CD14-positive monocyte (primary cell): ENCODE results near the gene LCOR. TPM values are rescaled to one million over a fixed set of nuclear protein-coding genes. Genes with fewer than 3 reads are reported as not detected.

Source experiments
- DNase-seq, 3 donors: peaks; one replicate each; pipeline ENCODE4 v3.0.0-alpha.2; 2011 to 2022
- H2AFZ ChIP-seq: 2 replicates; pipeline ENCODE4 v1.6.0; 2012; ENCODE audit warnings: mild to moderate bottlenecking, low read depth, low read length, inconsistent platforms; ENCODE audit not compliant: insufficient read depth, poor library complexity, severe bottlenecking
- H3K27ac ChIP-seq, 2 donors: 1 replicate in 1 of 2; 2 replicates in 1 of 2; pipeline ENCODE4 v1.5.1; 2012 to 2013; ENCODE audit warnings: low read length in 2 of 2, control low read depth in 1 of 2, inconsistent platforms in 1 of 2, low read depth in 1 of 2, mild to moderate bottlenecking in 1 of 2
- H3K27me3 ChIP-seq, 2 donors: one replicate each; pipeline versions ENCODE4 v1.6.0 to v1.6.1; 2011 to 2013; ENCODE audit warnings: low read length in 2 of 2; ENCODE audit not compliant: control insufficient read depth in 2 of 2, insufficient read depth in 2 of 2
- H3K36me3 ChIP-seq, 2 donors: replicated peaks in 1 of 2; 1 replicate in 1 of 2; 2 replicates in 1 of 2; pipeline versions ENCODE4 v1.5.1 to v1.6.1; 2012 to 2013; ENCODE audit warnings: low read length in 2 of 2, control low read depth in 1 of 2, inconsistent platforms in 1 of 2, mild to moderate bottlenecking in 1 of 2; ENCODE audit not compliant: insufficient read depth in 2 of 2, control insufficient read depth in 1 of 2
- H3K4me1 ChIP-seq, 2 donors: 1 replicate in 1 of 2; 2 replicates in 1 of 2; pipeline versions ENCODE4 v1.5.1 to v1.6.1; 2012 to 2013; ENCODE audit warnings: low read length in 2 of 2, control low read depth in 1 of 2, inconsistent platforms in 1 of 2, mild to moderate bottlenecking in 1 of 2, moderate library complexity in 1 of 2; ENCODE audit not compliant: insufficient read depth in 2 of 2, control insufficient read depth in 1 of 2
- H3K4me2 ChIP-seq: replicated peaks from 2 replicates; pipeline ENCODE3; 2012; ENCODE audit warnings: low read length, moderate library complexity, mild to moderate bottlenecking; ENCODE audit not compliant: poor library complexity, severe bottlenecking; ENCODE audit errors: extremely low read depth
- H3K4me3 ChIP-seq, 3 experiments: fragments of 200-600 bp in 1 of 3; sonication (generic) in 1 of 3; replicated peaks in 1 of 3; 1 replicate in 2 of 3; 2 replicates in 1 of 3; pipeline ENCODE4 v1.5.1; 2011 to 2013; ENCODE audit warnings: low read length in 3 of 3, mild to moderate bottlenecking in 3 of 3, control low read depth in 2 of 3, low read depth in 2 of 3, inconsistent platforms in 1 of 3, moderate library complexity in 1 of 3
- H3K79me2 ChIP-seq: 2 replicates; pipeline ENCODE4 v1.6.0; 2012; ENCODE audit warnings: mild to moderate bottlenecking, control low read depth, inconsistent platforms, low read length, moderate library complexity; ENCODE audit not compliant: insufficient read depth
- H3K9ac ChIP-seq: 2 replicates; pipeline ENCODE4 v1.6.0; 2017; ENCODE audit warnings: low read length, mild to moderate bottlenecking; ENCODE audit not compliant: insufficient read depth, poor library complexity, severe bottlenecking
- H3K9me3 ChIP-seq, 2 donors: replicated peaks in 1 of 2; 1 replicate in 1 of 2; 2 replicates in 1 of 2; pipeline versions ENCODE4 v1.5.1 to v1.6.1; 2012 to 2013; ENCODE audit warnings: low read length in 2 of 2, control low read depth in 1 of 2; ENCODE audit not compliant: control insufficient read depth in 1 of 2, insufficient read depth in 1 of 2
- H4K20me1 ChIP-seq: 2 replicates; pipeline ENCODE4 v1.6.0; 2012; ENCODE audit warnings: mild to moderate bottlenecking, low read length, control low read depth, moderate library complexity; ENCODE audit not compliant: insufficient read depth
- H3K27ac Mint-ChIP-seq, 7 donors: one replicate each; pipeline ENCODE4 v1.8.0; 2020; ENCODE audit warnings: mild to moderate bottlenecking in 7 of 7, mixed read lengths in 7 of 7, moderate library complexity in 6 of 7, inconsistent platforms in 2 of 7
- H3K27me3 Mint-ChIP-seq, 3 donors: one replicate each; pipeline ENCODE4 v1.8.0; 2021 to 2022; ENCODE audit warnings: low read depth in 3 of 3, mild to moderate bottlenecking in 3 of 3, mixed read lengths in 3 of 3, moderate library complexity in 3 of 3, inconsistent platforms in 1 of 3
- H3K36me3 Mint-ChIP-seq, 2 donors: one replicate each; pipeline ENCODE4 v1.8.0; 2020; ENCODE audit warnings: mixed read lengths in 2 of 2, inconsistent platforms in 1 of 2, mild to moderate bottlenecking in 1 of 2
- H3K4me1 Mint-ChIP-seq: one replicate; pipeline ENCODE4 v1.8.0; 2020; ENCODE audit warnings: mild to moderate bottlenecking, mixed read lengths
- H3K4me3 Mint-ChIP-seq, 2 donors: one replicate each; pipeline ENCODE4 v1.8.0; 2020; ENCODE audit warnings: mild to moderate bottlenecking in 2 of 2, mixed read lengths in 2 of 2, moderate library complexity in 1 of 2
- H3K9me3 Mint-ChIP-seq, 7 donors: one replicate each; pipeline ENCODE4 v1.8.0; 2020 to 2022; ENCODE audit warnings: mixed read lengths in 7 of 7, mild to moderate bottlenecking in 6 of 7, moderate library complexity in 6 of 7, inconsistent platforms in 2 of 7
- CTCF ChIP-seq: fragments of 200-600 bp; IDR thresholded peaks from one replicate; pipeline ENCODE4 v1.8.0; 2022; ENCODE audit warnings: antibody characterized with exemption, mild to moderate bottlenecking
- WGBS: methylation state at CpG from one replicate; pipeline ENCODE4 v1.1.5; 2013; ENCODE audit warnings: missing lambda C conversion rate; ENCODE audit not compliant: insufficient coverage; 5-methylcytosine and 5-hydroxymethylcytosine counted together
- intact Hi-C, 2 donors: fragments of 100-400 bp; cut with micrococcal nuclease; formaldehyde crosslinking; loops; one replicate each; pipeline versions ENCODE4 v1.15.0 to v1.15.1; 2023
- polyA plus RNA-seq, 3 donors: library from polyadenylated mRNA; depleted of rRNA in 1 of 3; unstranded in 2 of 3; stranded (reverse) in 1 of 3; fragments of 300-500 nt in 2 of 3; fragments of >200 nt in 1 of 3; fragmentation: Illumina TruSeq in 2 of 3; gene quantifications; 1 replicate in 2 of 3; 2 replicates in 1 of 3; pipeline ENCODE4 v1.2.3, GENCODE V29; 2012 to 2021

Gene LCOR
- polyA plus RNA-seq, 3 donors, result 5.7 to 11.8 (median 10.0) TPM

GRCh38 chr10:96924861-96925260, 92.8 kb downstream of the LCOR start:
- Mint-ChIP-seq H3K27ac (no peak overlapping the region), H3K27me3 (no peaks in the 10 kb centered on the region), H3K4me1 (peaks cover 2% of the 10 kb centered on the region), H3K36me3 (peaks cover 38 to 41% of the 10 kb centered on the region in 2 donors), H3K4me3 (no peak overlapping the region), H3K9me3 (no peaks in the 10 kb centered on the region)
- Histone ChIP-seq H3K4me1 (no peaks in the 10 kb centered on the region), H3K79me2 (peaks cover 83% of the 10 kb centered on the region), H3K27ac (no peak overlapping the region), H3K4me3 (no peak overlapping the region), H4K20me1 (peaks cover 83% of the 10 kb centered on the region), H2AFZ (no peak overlapping the region), H3K27me3 (no peaks in the 10 kb centered on the region), H3K4me2 (no peak overlapping the region), H3K9me3 (no peaks in the 10 kb centered on the region), H3K9ac (no peak overlapping the region), H3K36me3 (peaks cover 8 to 62% of the 10 kb centered on the region in 2 donors)
- 100% methylated on average over 5 of the region's 6 CpGs for WGBS
- no peak for TF ChIP-seq CTCF
- intact Hi-C loops, result no loop called here
- DNase-seq, result no peak

GRCh38 chr10:96930469-96930868, 98.4 kb downstream of the LCOR start:
- Histone ChIP-seq H3K4me1 (no peaks in the 10 kb centered on the region), H3K79me2 (peaks cover 74% of the 10 kb centered on the region), H2AFZ (no peak overlapping the region), H3K9me3 (no peaks in the 10 kb centered on the region), H3K4me3 (no peak overlapping the region), H3K27me3 (no peaks in the 10 kb centered on the region), H4K20me1 (peaks cover 71% of the 10 kb centered on the region), H3K27ac (no peak overlapping the region), H3K9ac (no peak overlapping the region), H3K4me2 (no peak overlapping the region), H3K36me3 (peaks cover 0 to 48% of the 10 kb centered on the region in 2 donors)
- Mint-ChIP-seq H3K27me3 (no peaks in the 10 kb centered on the region), H3K4me1 (no peaks in the 10 kb centered on the region), H3K9me3 (no peaks in the 10 kb centered on the region), H3K27ac (peak overlapping the region in 1 of 7 donors; percentile 12), H3K36me3 (peaks cover 26 to 28% of the 10 kb centered on the region in 2 donors), H3K4me3 (no peak overlapping the region)
- DNase-seq, result no peak
- TF ChIP-seq CTCF, result no peak
- WGBS, result no CpG with 5 or more reads among the region's 5 CpGs
- intact Hi-C loops, result no loop called here
